Body of pancreas (tissue), 4 donors: Measurements from ENCODE around the gene SLC25A34. TPM values are rescaled to one million over a fixed set of nuclear protein-coding genes. Genes with fewer than 3 reads are reported as not detected.
A peak's percentile ranks its signal among the peaks of the same experiment; 100 is the strongest.

Experiments used
- ATAC-seq: fragments of 150-250 bp; one replicate; pipeline ENCODE4 v1.9.1; 2016
- DNase-seq, 4 donors: peaks; one replicate each; pipeline ENCODE4 v3.0.0-alpha.2; 2019
- H3K27ac ChIP-seq, 4 donors: fragments of 200-600 bp; sonication (generic); 1 replicate in 3 of 4; 2 replicates in 1 of 4; pipeline versions ENCODE4 v1.5.1 to v1.6.1; 2016 to 2019; ENCODE audit warnings: mild to moderate bottlenecking in 1 of 4, mixed read lengths in 1 of 4, moderate library complexity in 1 of 4
- H3K27me3 ChIP-seq, 2 donors: fragments of 200-600 bp; sonication (generic); one replicate each; pipeline ENCODE4 v1.6.0; 2016; ENCODE audit warnings: mild to moderate bottlenecking in 1 of 2
- H3K36me3 ChIP-seq, 2 donors: fragments of 200-600 bp; sonication (generic); replicated peaks in 1 of 2; 2 replicates each; pipeline ENCODE4 v1.5.1; 2016; ENCODE audit warnings: low read depth in 2 of 2; ENCODE audit not compliant: insufficient read depth in 1 of 2
- H3K4me1 ChIP-seq: fragments of 200-600 bp; sonication (generic); one replicate; pipeline ENCODE4 v1.6.0; 2016
- H3K4me3 ChIP-seq, 2 donors: fragments of 200-600 bp; sonication (generic); 1 replicate in 1 of 2; 2 replicates in 1 of 2; pipeline ENCODE4 v1.5.1; 2016 to 2019
- H3K9me3 ChIP-seq, 3 donors: fragments of 200-600 bp; sonication (generic); 1 replicate in 2 of 3; 2 replicates in 1 of 3; pipeline ENCODE4 v1.5.1; 2016
- POLR2A ChIP-seq, 3 donors: fragments of 450-650 bp; IDR thresholded peaks; one replicate each; pipeline ENCODE4 v1.6.1; 2016; ENCODE audit warnings: antibody characterized with exemption in 3 of 3, mild to moderate bottlenecking in 2 of 3
- WGBS, 2 donors: methylation state at CpG; one replicate each; pipeline ENCODE4 v1.1.5; 2017; 5-methylcytosine and 5-hydroxymethylcytosine counted together
- intact Hi-C: fragments of 100-400 bp; cut with DNase I; formaldehyde crosslinking; loops from one replicate; pipeline ENCODE4 v1.15.1; 2023
- total RNA-seq, 2 donors: library from RNA; depleted of rRNA; stranded (reverse); fragments of >200 nt; gene quantifications; one replicate each; pipeline ENCODE4 v1.1.0, GENCODE V29; 2016
- TF ChIP-seq, protein P1 (sequence below), 7 experiments: fragments of 450-650 bp in 4 of 7; fragments of 200-600 bp in 3 of 7; sonication (generic) in 3 of 7; IDR thresholded peaks; one replicate each; pipeline ENCODE4 v1.5.1; 2016 to 2019; ENCODE audit warnings: antibody characterized with exemption in 7 of 7

Gene SLC25A34
- 1 to 10 TPM; 5.7 to 6.9 TPM for total RNA-seq

- Histone ChIP-seq H3K9me3 (no peaks in the 10 kb centered on the region), H3K4me1 (peaks cover 58% of the 10 kb centered on the region), H3K36me3 (peaks cover 0 to 16% of the 10 kb centered on the region in 2 donors), H3K27me3 (no peaks in the 10 kb centered on the region), H3K27ac (peak within 1 kb of the TSS; percentile 79 to 99 (median 95)), H3K4me3 (no peak within 1 kb of the TSS)
- DNase-seq (peak; percentile 95 to 97 (median 96)), ATAC-seq (peak; percentile 92)
- TF ChIP-seq POLR2A (IDR thresholded peaks at IDR 0.05): peak; percentile 72 to 74 (median 72)
- TF ChIP-seq, protein P1, sequence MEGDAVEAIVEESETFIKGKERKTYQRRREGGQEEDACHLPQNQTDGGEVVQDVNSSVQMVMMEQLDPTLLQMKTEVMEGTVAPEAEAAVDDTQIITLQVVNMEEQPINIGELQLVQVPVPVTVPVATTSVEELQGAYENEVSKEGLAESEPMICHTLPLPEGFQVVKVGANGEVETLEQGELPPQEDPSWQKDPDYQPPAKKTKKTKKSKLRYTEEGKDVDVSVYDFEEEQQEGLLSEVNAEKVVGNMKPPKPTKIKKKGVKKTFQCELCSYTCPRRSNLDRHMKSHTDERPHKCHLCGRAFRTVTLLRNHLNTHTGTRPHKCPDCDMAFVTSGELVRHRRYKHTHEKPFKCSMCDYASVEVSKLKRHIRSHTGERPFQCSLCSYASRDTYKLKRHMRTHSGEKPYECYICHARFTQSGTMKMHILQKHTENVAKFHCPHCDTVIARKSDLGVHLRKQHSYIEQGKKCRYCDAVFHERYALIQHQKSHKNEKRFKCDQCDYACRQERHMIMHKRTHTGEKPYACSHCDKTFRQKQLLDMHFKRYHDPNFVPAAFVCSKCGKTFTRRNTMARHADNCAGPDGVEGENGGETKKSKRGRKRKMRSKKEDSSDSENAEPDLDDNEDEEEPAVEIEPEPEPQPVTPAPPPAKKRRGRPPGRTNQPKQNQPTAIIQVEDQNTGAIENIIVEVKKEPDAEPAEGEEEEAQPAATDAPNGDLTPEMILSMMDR (IDR thresholded peaks at IDR 0.05): peak in 1 of 7 experiments; percentile 14
- WGBS, 2 donors: 28% methylated on average over 26 of the region's 35 CpGs; no CpG with 5 or more reads in 1 of the 2 donors
- intact Hi-C loops: no loop called here
Measured at GRCh38 chr1:15736038-15736891, at the start of gene SLC25A34. Gene SLC25A34 (plus strand): TSS chr1:15736258. CDS start chr1:15736486, 228 bp downstream.

GRCh38 chr1:15687446-15687845 is 48.6 kb upstream of the SLC25A34 start:
- Histone ChIP-seq H3K27ac (no peak overlapping the region), H3K4me3 (no peak overlapping the region), H3K36me3 (no peaks in the 10 kb centered on the region), H3K4me1 (peaks cover 25% of the 10 kb centered on the region), H3K27me3 (no peaks in the 10 kb centered on the region), H3K9me3 (no peaks in the 10 kb centered on the region)
- DNase-seq (no peak), ATAC-seq (no peak)
- TF ChIP-seq, protein P1 (IDR thresholded peaks at IDR 0.05): no peak
- no peak for TF ChIP-seq POLR2A (IDR thresholded peaks at IDR 0.05)
- intact Hi-C loops: no loop called here
- 57 to 70% methylated on average over 2 of the region's 2 CpGs for WGBS, 2 donors

GRCh38 chr1:15690317-15690716 is 45.7 kb upstream of the SLC25A34 start:
- Histone ChIP-seq H3K4me3 (no peak overlapping the region), H3K27ac (no peak overlapping the region), H3K27me3 (no peaks in the 10 kb centered on the region), H3K9me3 (no peaks in the 10 kb centered on the region), H3K36me3 (no peaks in the 10 kb centered on the region), H3K4me1 (peaks cover 19% of the 10 kb centered on the region)
- ATAC-seq: no peak
- TF ChIP-seq, protein P1 (IDR thresholded peaks at IDR 0.05): no peak
- no peak for TF ChIP-seq POLR2A (IDR thresholded peaks at IDR 0.05)
- DNase-seq: no peak
- WGBS, 2 donors: 97 to 100% methylated on average over 6 of the region's 6 CpGs
- intact Hi-C loops: no loop called here

DNA sequence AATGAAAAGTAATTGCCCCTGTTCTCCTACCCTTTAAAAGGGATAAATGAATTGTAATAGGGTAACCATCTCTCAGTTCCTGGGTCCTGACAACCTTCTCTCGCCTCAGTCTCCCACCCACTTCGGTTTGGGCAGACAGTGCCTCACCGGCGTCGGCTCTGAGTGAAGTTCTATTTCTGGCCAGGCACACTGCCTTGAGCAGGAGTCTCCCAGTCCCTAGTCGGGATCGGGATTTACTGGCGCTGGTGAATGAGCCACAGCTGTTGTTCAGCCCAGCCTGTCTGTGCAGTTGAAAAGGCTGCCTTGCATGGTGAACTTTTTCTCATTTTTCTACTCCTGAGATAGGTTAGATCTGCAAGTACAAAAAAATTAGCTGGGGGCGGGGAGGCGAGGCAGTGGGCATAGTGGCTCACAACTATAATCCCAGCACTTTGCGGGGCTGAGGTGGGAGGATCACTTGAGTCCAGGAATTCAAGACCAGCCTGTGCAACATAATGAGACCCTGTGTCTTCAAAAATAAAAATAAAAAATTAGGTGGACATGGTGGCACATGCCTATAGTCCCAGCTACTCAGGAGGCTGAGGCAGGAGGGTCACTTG is 44.5 kb upstream of the SLC25A34 start:
- WGBS, 2 donors: 71 to 78% methylated on average over 11 of the region's 11 CpGs
- H3K4me1 ChIP-seq: peaks cover 9% of the 10 kb centered on the region
- ATAC-seq: no peak
- no peaks in the 10 kb centered on the region for H3K9me3 ChIP-seq
- no peaks in the 10 kb centered on the region for H3K27me3 ChIP-seq
- H3K4me3 ChIP-seq: no peak overlapping the region
- intact Hi-C loops: no loop called here
- H3K27ac ChIP-seq: no peak overlapping the region
- H3K36me3 ChIP-seq: no peaks in the 10 kb centered on the region
- TF ChIP-seq, protein P1 (IDR thresholded peaks at IDR 0.05): no peak
- DNase-seq: peak in 1 of 4 donors; percentile 10
